H9 (cell line): ENCODE data around the gene ADAMTS2. TPM values are rescaled to one million over a fixed set of nuclear protein-coding genes. Genes with fewer than 3 reads are reported as not detected.

Experiments used
- DNase-seq: peaks from one replicate; pipeline ENCODE4 v3.0.0-alpha.2; 2017
- H2AFZ ChIP-seq: one replicate; pipeline ENCODE4 v1.6.1; 2013; ENCODE audit warnings: mild to moderate bottlenecking, low read length, control low read depth, moderate library complexity
- H2AK5ac ChIP-seq: 2 replicates; pipeline ENCODE4 v1.6.1; 2013; ENCODE audit warnings: low read length, control low read depth, mixed read lengths; ENCODE audit not compliant: insufficient read length
- H2BK120ac ChIP-seq: one replicate; pipeline ENCODE4 v1.6.1; 2013; ENCODE audit warnings: low read depth, mild to moderate bottlenecking, low read length, control low read depth, inconsistent platforms; ENCODE audit not compliant: poor library complexity, severe bottlenecking
- H2BK12ac ChIP-seq: 2 replicates; pipeline ENCODE4 v1.6.1; 2013; ENCODE audit warnings: low read length, control low read depth, mixed read lengths, low read depth; ENCODE audit not compliant: insufficient read length
- H2BK15ac ChIP-seq: 2 replicates; pipeline ENCODE4 v1.6.1; 2013; ENCODE audit warnings: low read depth, low read length, control low read depth
- H2BK20ac ChIP-seq: one replicate; pipeline ENCODE4 v1.6.1; 2013; ENCODE audit warnings: low read depth, mild to moderate bottlenecking, low read length, control low read depth, inconsistent platforms; ENCODE audit not compliant: poor library complexity, severe bottlenecking
- H2BK5ac ChIP-seq: 2 replicates; pipeline ENCODE4 v1.6.1; 2013; ENCODE audit warnings: low read length, control low read depth, mixed read lengths; ENCODE audit not compliant: insufficient read length
- H3K14ac ChIP-seq: 2 replicates; pipeline ENCODE4 v1.6.1; 2013; ENCODE audit warnings: low read length, control low read depth; ENCODE audit not compliant: insufficient read depth
- H3K18ac ChIP-seq: 2 replicates; pipeline ENCODE4 v1.6.1; 2013; ENCODE audit warnings: low read depth, mild to moderate bottlenecking, mixed read lengths, low read length, control low read depth; ENCODE audit not compliant: insufficient read length
- H3K23ac ChIP-seq: 2 replicates; pipeline ENCODE4 v1.6.1; 2013; ENCODE audit warnings: low read length, control low read depth, mixed read lengths, low read depth; ENCODE audit not compliant: insufficient read length
- H3K23me2 ChIP-seq: 2 replicates; pipeline ENCODE4 v1.6.1; 2013; ENCODE audit warnings: low read depth, mild to moderate bottlenecking, mixed read lengths, low read length, control low read depth; ENCODE audit not compliant: insufficient read length, poor library complexity, severe bottlenecking
- H3K27ac ChIP-seq: 2 replicates; pipeline ENCODE4 v1.5.1; 2013; ENCODE audit warnings: low read length, control low read depth, mixed read lengths, low read depth; ENCODE audit not compliant: insufficient read length
- H3K27me3 ChIP-seq: 2 replicates; pipeline ENCODE4 v1.6.1; 2013; ENCODE audit warnings: low read length, control low read depth, inconsistent platforms; ENCODE audit not compliant: insufficient read depth
- H3K4ac ChIP-seq: 2 replicates; pipeline ENCODE4 v1.6.1; 2013; ENCODE audit warnings: low read depth, mild to moderate bottlenecking, control low read depth, inconsistent platforms, low read length, moderate library complexity
- H3K4me1 ChIP-seq: 2 replicates; pipeline ENCODE4 v1.6.1; 2013; ENCODE audit warnings: low read length, control low read depth, inconsistent platforms; ENCODE audit not compliant: insufficient read depth
- H3K4me2 ChIP-seq: 2 replicates; pipeline ENCODE4 v1.6.1; 2013; ENCODE audit warnings: low read length, control low read depth, mixed read lengths; ENCODE audit not compliant: insufficient read length, insufficient read depth
- H3K56ac ChIP-seq: 2 replicates; pipeline ENCODE4 v1.6.1; 2013; ENCODE audit warnings: low read depth, mild to moderate bottlenecking, mixed read lengths, low read length, control low read depth; ENCODE audit not compliant: insufficient read length
- H3K79me1 ChIP-seq: 2 replicates; pipeline ENCODE4 v1.6.1; 2013; ENCODE audit warnings: low read depth, mild to moderate bottlenecking, moderate library complexity, low read length, control low read depth, inconsistent platforms; ENCODE audit not compliant: insufficient read depth, poor library complexity, severe bottlenecking
- H3K79me2 ChIP-seq: 2 replicates; pipeline ENCODE4 v1.6.1; 2013; ENCODE audit warnings: low read length, control low read depth, inconsistent platforms; ENCODE audit not compliant: insufficient read depth
- H3K9ac ChIP-seq: 2 replicates; pipeline ENCODE4 v1.6.1; 2013; ENCODE audit warnings: low read length, control low read depth, mixed read lengths; ENCODE audit not compliant: insufficient read length; ENCODE audit errors: extremely low read depth
- H3K9me3 ChIP-seq: one replicate; pipeline ENCODE4 v1.6.1; 2013; ENCODE audit warnings: low read depth, low read length, inconsistent platforms; ENCODE audit not compliant: control insufficient read depth
- H3T11ph ChIP-seq: one replicate; pipeline ENCODE4 v1.6.1; 2013; ENCODE audit warnings: mild to moderate bottlenecking, low read length, control low read depth, inconsistent platforms
- H4K20me1 ChIP-seq: one replicate; pipeline ENCODE4 v1.6.1; 2013; ENCODE audit not compliant: control insufficient read depth, insufficient read length, insufficient read depth
- H4K5ac ChIP-seq: 2 replicates; pipeline ENCODE4 v1.6.1; 2013; ENCODE audit warnings: low read depth, mild to moderate bottlenecking, mixed read lengths, low read length, control low read depth; ENCODE audit not compliant: insufficient read length
- H4K8ac ChIP-seq: replicated peaks from 2 replicates; pipeline ENCODE4 v1.6.1; 2013; ENCODE audit warnings: low read length, control low read depth, mixed read lengths, low read depth; ENCODE audit not compliant: insufficient read length
- H4K91ac ChIP-seq: 2 replicates; pipeline ENCODE4 v1.6.1; 2013; ENCODE audit warnings: low read depth, mild to moderate bottlenecking, moderate library complexity, mixed read lengths, low read length, control low read depth; ENCODE audit not compliant: insufficient read length
- H3K27ac Mint-ChIP-seq, 3 experiments: 2 replicates in 2 of 3; 3 replicates in 1 of 3; pipeline ENCODE4 v1.8.0; 2020 to 2021; ENCODE audit warnings: mixed read lengths in 3 of 3, mild to moderate bottlenecking in 1 of 3, moderate library complexity in 1 of 3
- H3K27me3 Mint-ChIP-seq: 2 replicates; pipeline ENCODE4 v1.8.0; 2021; ENCODE audit warnings: low read depth, mild to moderate bottlenecking, moderate library complexity, mixed read lengths
- H3K36me3 Mint-ChIP-seq, 3 experiments: 2 replicates in 2 of 3; 3 replicates in 1 of 3; pipeline ENCODE4 v1.8.0; 2020 to 2021; ENCODE audit warnings: low read depth in 3 of 3, mixed read lengths in 3 of 3; ENCODE audit not compliant: insufficient read depth in 1 of 3
- H3K4me1 Mint-ChIP-seq, 2 experiments: 2 replicates each; pipeline ENCODE4 v1.8.0; 2020; ENCODE audit warnings: mixed read lengths in 2 of 2
- H3K4me3 Mint-ChIP-seq, 2 experiments: 2 replicates in 1 of 2; 3 replicates in 1 of 2; pipeline ENCODE4 v1.8.0; 2020 to 2021; ENCODE audit warnings: mild to moderate bottlenecking in 2 of 2, mixed read lengths in 2 of 2, moderate library complexity in 1 of 2
- H3K9me3 Mint-ChIP-seq, 2 experiments: 2 replicates in 1 of 2; 3 replicates in 1 of 2; pipeline ENCODE4 v1.8.0; 2020; ENCODE audit warnings: mild to moderate bottlenecking in 2 of 2, mixed read lengths in 2 of 2, moderate library complexity in 1 of 2
- CTCF ChIP-seq: fragments of 200-600 bp; sonication (generic); conservative IDR thresholded peaks from 3 replicates; pipeline ENCODE4 v1.8.0; 2021; ENCODE audit warnings: antibody characterized with exemption, mild to moderate bottlenecking
- WGBS: extraction: QIAGEN DNeasy Blood & Tissue Kit; methylation state at CpG from one replicate; pipeline ENCODE4 v1.1.7; 2013; ENCODE audit warnings: missing lambda C conversion rate, low lambda C conversion rate, mixed read lengths; ENCODE audit not compliant: insufficient read length; ENCODE audit errors: extremely low coverage; 5-methylcytosine and 5-hydroxymethylcytosine counted together
- total RNA-seq: library from RNA; stranded (reverse); gene quantifications from 2 replicates; pipeline ENCODE4 v1.2.1, GENCODE V29; 2021

ADAMTS2 gene
- total RNA-seq, 1 experiment from 2014 or later: 5.4 TPM

- Mint-ChIP-seq H3K27ac (no peak overlapping the region), H3K27me3 (no peaks in the 10 kb centered on the region; the same call in 1 of the 2 replicates)
Observed at GRCh38 chr5:179273441-179274145, 71.7 kb downstream of the ADAMTS2 start.

More at GRCh38 chr5:179273441-179274145, 71.7 kb downstream of the ADAMTS2 start:
- no peaks in the 10 kb centered on the region for H3K79me1 ChIP-seq
- no peak overlapping the region; a peak in 1 of 5 replicates for H3K4me3 Mint-ChIP-seq
- H3K9me3 ChIP-seq: no peaks in the 10 kb centered on the region
- H4K20me1 ChIP-seq: no peaks in the 10 kb centered on the region
- no peaks in the 10 kb centered on the region for H3K79me2 ChIP-seq
- no peak overlapping the region for H3K27ac ChIP-seq
- no peak overlapping the region for H2BK15ac ChIP-seq
- peaks cover 2 to 3% of the 10 kb centered on the region in 2 experiments; a peak in 2 of 5 replicates for H3K9me3 Mint-ChIP-seq
- no peak for TF ChIP-seq CTCF
- H3K23ac ChIP-seq: no peak overlapping the region
- H3K18ac ChIP-seq: no peak overlapping the region
- no peak overlapping the region for H3K4ac ChIP-seq
- H3K36me3 Mint-ChIP-seq: no peaks in the 10 kb centered on the region
- H2BK12ac ChIP-seq: no peak overlapping the region
- H3T11ph ChIP-seq: no peak overlapping the region
- no peak overlapping the region for H3K9ac ChIP-seq
- no peak overlapping the region for H4K91ac ChIP-seq
- H3K4me1 Mint-ChIP-seq: peaks cover 7 to 10% of the 10 kb centered on the region in 2 experiments
- no peak overlapping the region for H2BK20ac ChIP-seq
- no peak overlapping the region for H3K14ac ChIP-seq
- no peak overlapping the region for H4K5ac ChIP-seq
- no peak for DNase-seq
- no peak overlapping the region for H4K8ac ChIP-seq
- no peak overlapping the region for H2AK5ac ChIP-seq
- H3K27me3 ChIP-seq: no peaks in the 10 kb centered on the region
- no peaks in the 10 kb centered on the region for H3K4me1 ChIP-seq
- no peak overlapping the region for H2BK120ac ChIP-seq
- no peak overlapping the region for H3K56ac ChIP-seq
- H2AFZ ChIP-seq: no peak overlapping the region
- H2BK5ac ChIP-seq: no peak overlapping the region
- no peaks in the 10 kb centered on the region for H3K23me2 ChIP-seq
- WGBS: no CpG with 5 or more reads among the region's 10 CpGs
- no peak overlapping the region for H3K4me2 ChIP-seq
